Osteocyte (in vitro differentiated cells): ENCODE measurements around the gene RHOJ. TPM values are rescaled to one million over a fixed set of nuclear protein-coding genes. Genes with fewer than 3 reads are reported as not detected.

Experiments
- DNase-seq: peaks from one replicate; pipeline ENCODE4 v3.0.0; 2021; ENCODE audit warnings: mixed read lengths; ENCODE audit not compliant: unreplicated experiment; ENCODE audit errors: extremely low spot score
- H3K27ac Mint-ChIP-seq: one replicate; pipeline ENCODE4 v1.8.0; 2021; ENCODE audit warnings: mild to moderate bottlenecking, mixed read lengths; ENCODE audit not compliant: unreplicated experiment
- H3K27me3 Mint-ChIP-seq: one replicate; pipeline ENCODE4 v1.8.0; 2021; ENCODE audit warnings: mixed read lengths; ENCODE audit not compliant: unreplicated experiment
- H3K36me3 Mint-ChIP-seq: one replicate; pipeline ENCODE4 v1.8.0; 2021; ENCODE audit warnings: mixed read lengths; ENCODE audit not compliant: unreplicated experiment
- H3K4me1 Mint-ChIP-seq: one replicate; pipeline ENCODE4 v1.8.0; 2021; ENCODE audit warnings: mixed read lengths; ENCODE audit not compliant: unreplicated experiment
- H3K4me3 Mint-ChIP-seq: one replicate; pipeline ENCODE4 v1.8.0; 2021; ENCODE audit warnings: mild to moderate bottlenecking, moderate library complexity, mixed read lengths; ENCODE audit not compliant: unreplicated experiment
- H3K9me3 Mint-ChIP-seq: one replicate; pipeline ENCODE4 v1.8.0; 2021; ENCODE audit warnings: mixed read lengths; ENCODE audit not compliant: unreplicated experiment
- total RNA-seq: library from RNA; stranded (reverse); gene quantifications from 2 replicates; pipeline ENCODE4 v1.2.1, GENCODE V29; 2021
- TF ChIP-seq, protein P1 (sequence below): fragments of 200-600 bp; sonication (generic); IDR thresholded peaks from 2 replicates; pipeline ENCODE4 v1.5.0; 2021; ENCODE audit warnings: antibody characterized with exemption, mild to moderate bottlenecking, moderate library complexity

Gene RHOJ
- total RNA-seq, 1 donor from 2014 or later: 69.7 TPM

GRCh38 chr14:63193236-63193635, 11.0 kb upstream of the RHOJ start:
- no peak overlapping the region for H3K27ac Mint-ChIP-seq
- H3K4me1 Mint-ChIP-seq: peaks cover 10% of the 10 kb centered on the region
- no peaks in the 10 kb centered on the region for H3K27me3 Mint-ChIP-seq
- no peaks in the 10 kb centered on the region for H3K9me3 Mint-ChIP-seq
- no peak overlapping the region for H3K4me3 Mint-ChIP-seq
- TF ChIP-seq, protein P1, sequence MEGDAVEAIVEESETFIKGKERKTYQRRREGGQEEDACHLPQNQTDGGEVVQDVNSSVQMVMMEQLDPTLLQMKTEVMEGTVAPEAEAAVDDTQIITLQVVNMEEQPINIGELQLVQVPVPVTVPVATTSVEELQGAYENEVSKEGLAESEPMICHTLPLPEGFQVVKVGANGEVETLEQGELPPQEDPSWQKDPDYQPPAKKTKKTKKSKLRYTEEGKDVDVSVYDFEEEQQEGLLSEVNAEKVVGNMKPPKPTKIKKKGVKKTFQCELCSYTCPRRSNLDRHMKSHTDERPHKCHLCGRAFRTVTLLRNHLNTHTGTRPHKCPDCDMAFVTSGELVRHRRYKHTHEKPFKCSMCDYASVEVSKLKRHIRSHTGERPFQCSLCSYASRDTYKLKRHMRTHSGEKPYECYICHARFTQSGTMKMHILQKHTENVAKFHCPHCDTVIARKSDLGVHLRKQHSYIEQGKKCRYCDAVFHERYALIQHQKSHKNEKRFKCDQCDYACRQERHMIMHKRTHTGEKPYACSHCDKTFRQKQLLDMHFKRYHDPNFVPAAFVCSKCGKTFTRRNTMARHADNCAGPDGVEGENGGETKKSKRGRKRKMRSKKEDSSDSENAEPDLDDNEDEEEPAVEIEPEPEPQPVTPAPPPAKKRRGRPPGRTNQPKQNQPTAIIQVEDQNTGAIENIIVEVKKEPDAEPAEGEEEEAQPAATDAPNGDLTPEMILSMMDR: no peak
- DNase-seq: no peak
- no peaks in the 10 kb centered on the region for H3K36me3 Mint-ChIP-seq

DNA sequence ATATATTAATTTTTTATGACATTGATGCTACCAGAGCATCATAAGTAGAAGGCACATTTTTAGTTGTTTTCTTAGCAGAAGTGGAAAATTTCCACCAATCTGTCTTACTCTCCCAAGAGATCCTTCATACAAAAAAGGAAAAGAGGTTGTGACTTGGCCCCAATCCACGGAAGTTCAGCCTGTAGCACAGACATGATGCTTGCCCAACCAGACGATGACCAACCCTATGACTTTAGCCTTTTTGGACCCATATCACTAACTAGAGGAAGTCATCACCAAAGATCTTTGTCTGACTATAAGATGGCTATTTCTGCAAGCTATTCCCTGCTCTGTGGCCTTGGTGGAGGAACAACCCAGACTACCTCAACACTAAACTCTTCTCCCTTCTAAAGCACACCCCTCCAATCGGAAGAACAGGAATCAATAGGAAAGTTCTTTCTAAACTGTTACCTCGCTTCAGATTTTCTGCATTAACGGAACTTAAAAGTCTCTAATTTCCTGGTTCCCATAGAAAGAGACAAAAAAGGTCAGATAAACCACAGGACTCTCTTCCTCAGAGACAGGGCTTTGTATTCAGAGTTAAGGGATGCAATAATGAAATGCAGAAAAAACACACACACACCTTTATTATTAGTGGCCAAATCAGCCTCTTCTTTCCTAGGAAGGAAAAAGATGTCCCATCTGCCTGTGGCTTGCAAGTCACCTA, 4.1 kb upstream of the RHOJ start:
- Mint-ChIP-seq H3K36me3 (peaks cover 2% of the 10 kb centered on the region), H3K4me3 (no peak overlapping the region), H3K27me3 (no peaks in the 10 kb centered on the region), H3K9me3 (peaks cover 5% of the 10 kb centered on the region), H3K4me1 (peaks cover 9% of the 10 kb centered on the region), H3K27ac (no peak overlapping the region)
- DNase-seq: no peak
- TF ChIP-seq, protein P1: no peak

DNA sequence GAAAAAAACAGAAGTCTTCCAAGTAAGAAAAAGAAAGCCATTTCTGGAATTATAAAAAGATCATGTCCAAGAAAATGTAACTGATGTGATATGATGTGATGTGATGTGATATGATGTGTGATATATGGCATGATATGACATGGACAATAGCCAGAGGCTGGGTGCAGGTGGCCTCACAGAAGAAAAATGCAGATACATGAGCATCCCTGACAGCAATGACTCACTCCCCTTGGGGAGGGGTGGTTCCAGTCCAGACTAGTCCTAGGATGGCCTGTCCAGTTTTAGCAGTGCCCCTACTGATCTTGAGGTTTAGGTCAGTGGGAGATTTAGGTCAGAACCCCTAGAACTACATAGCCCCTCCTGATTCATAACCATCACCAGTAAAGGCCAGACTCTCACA, 3.5 kb upstream of the RHOJ start:
- Mint-ChIP-seq H3K27me3 (no peaks in the 10 kb centered on the region), H3K4me3 (no peak overlapping the region), H3K36me3 (peaks cover 2% of the 10 kb centered on the region), H3K9me3 (peaks cover 5% of the 10 kb centered on the region), H3K4me1 (peaks cover 10% of the 10 kb centered on the region), H3K27ac (no peak overlapping the region)
- DNase-seq: no peak
- TF ChIP-seq, protein P1: no peak

- Mint-ChIP-seq H3K27me3 (no peaks in the 10 kb centered on the region), H3K4me3 (no peak overlapping the region), H3K9me3 (peaks cover 5% of the 10 kb centered on the region), H3K27ac (no peak overlapping the region), H3K36me3 (peaks cover 2% of the 10 kb centered on the region), H3K4me1 (peaks cover 10% of the 10 kb centered on the region)
- TF ChIP-seq, protein P1: no peak
- DNase-seq: no peak
These were observed 1.2 kb upstream of the RHOJ start for GRCh38 chr14:63203015-63203414.

DNA sequence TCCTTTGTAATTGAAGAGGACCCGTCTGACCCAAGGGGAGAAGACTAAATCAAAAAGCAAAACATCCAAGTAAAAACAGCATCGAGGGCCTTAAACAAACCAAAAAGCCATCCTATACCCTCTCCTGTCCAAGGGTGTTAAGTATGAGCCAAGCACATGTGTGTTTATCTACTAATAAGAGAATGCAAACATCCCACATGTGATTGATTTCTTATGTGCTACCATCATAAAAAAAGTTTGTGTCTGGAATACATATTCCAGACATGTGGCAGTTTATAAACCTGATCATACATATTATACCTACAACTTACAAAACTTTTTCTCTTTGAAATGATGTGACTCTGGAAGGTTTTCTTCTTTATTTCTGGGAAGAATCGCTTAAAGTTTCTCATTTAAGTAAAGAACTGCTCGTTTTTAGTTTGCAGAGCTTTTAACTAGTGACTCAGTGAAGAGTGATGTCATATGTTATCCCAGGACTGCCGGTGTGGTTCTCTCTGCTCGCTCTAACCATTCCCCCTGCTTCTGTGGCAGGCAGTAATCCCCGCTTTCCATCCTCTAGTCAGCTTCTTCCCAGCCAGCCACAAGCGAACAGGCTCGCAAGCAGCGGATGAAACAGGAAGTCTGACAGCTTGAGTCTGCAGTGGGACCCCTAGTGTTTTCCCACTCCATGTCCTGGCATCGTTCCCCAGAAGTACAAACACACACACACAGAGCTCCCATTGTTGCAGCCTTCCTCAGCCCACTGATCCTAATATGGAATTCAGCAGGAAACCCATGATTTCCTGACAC, 431 bp upstream of the RHOJ start:
- peaks cover 2% of the 10 kb centered on the region for H3K36me3 Mint-ChIP-seq
- no peak overlapping the region for H3K27ac Mint-ChIP-seq
- peaks cover 10% of the 10 kb centered on the region for H3K4me1 Mint-ChIP-seq
- DNase-seq: peak; percentile 95
- TF ChIP-seq, protein P1: peak; percentile 44
- H3K27me3 Mint-ChIP-seq: no peaks in the 10 kb centered on the region
- H3K4me3 Mint-ChIP-seq: no peak overlapping the region
- H3K9me3 Mint-ChIP-seq: peaks cover 5% of the 10 kb centered on the region
